HepG2 (cell line): ENCODE results near the gene NECTIN2. TPM values are rescaled to one million over a fixed set of nuclear protein-coding genes. Genes with fewer than 3 reads are reported as not detected.

Experiments used
- ATAC-seq: fragments of 200-7000 bp; cut with Tn5 transposase; 3 replicates; pipeline ENCODE4 v1.9.1; 2020; ENCODE audit warnings: mild to moderate bottlenecking, moderate library complexity
- BruUV-seq: library from RNA; stranded (reverse); fragments of 400-500 nt; replicated peaks from 2 replicates; lab custom pipeline; 2021; lab: Mats Ljungman, UMichigan
- CTCF ChIA-PET: fragments of 300-600 bp; formaldehyde crosslinking; extraction: SDS; loops from one replicate; lab custom pipeline; 2021; ENCODE audit warnings: low total read pairs, inconsistent platforms, low intra/inter-chr PET ratio; lab: Yijun Ruan, JAX
- POLR2A ChIA-PET: fragments of 350-600 bp; sonication (Branson Sonifier 250); formaldehyde crosslinking; loops from one replicate; lab custom pipeline; 2020; ENCODE audit warnings: antibody characterized with exemption, inconsistent platforms; lab: Yijun Ruan, JAX
- DNase-seq: peaks from one replicate; pipeline ENCODE4 v3.0.0-alpha.2; 2015; ENCODE audit warnings: low spot score
- FAIRE-seq: peaks from 3 replicates; lab custom pipeline; 2011; peaks lifted over from hg19 to GRCh38; lab: Jason Lieb, UNC
- H2AFZ ChIP-seq: one replicate; pipeline ENCODE4 v1.6.1; 2011; ENCODE audit warnings: low read length, inconsistent platforms
- H3K27ac ChIP-seq: fragments of 300-600 bp; 3 replicates; pipeline ENCODE4 v1.8.0; 2011; ENCODE audit warnings: mixed run types, mild to moderate bottlenecking, mixed read lengths, low read length, inconsistent platforms; ENCODE audit not compliant: insufficient read depth; ENCODE audit errors: extremely low read length
- H3K27me3 ChIP-seq, 2 experiments: fragments of 200-600 bp in 1 of 2; 2 replicates in 1 of 2; 3 replicates in 1 of 2; pipeline versions ENCODE4 v1.6.0 to v1.8.0; 2011; ENCODE audit warnings: low read length in 2 of 2, mild to moderate bottlenecking in 2 of 2, moderate library complexity in 2 of 2, inconsistent platforms in 1 of 2; ENCODE audit not compliant: insufficient read depth in 2 of 2, control insufficient read depth in 1 of 2
- H3K36me3 ChIP-seq, 2 experiments: fragments of 200-600 bp in 1 of 2; replicated peaks in 1 of 2; 2 replicates in 1 of 2; 3 replicates in 1 of 2; pipeline versions ENCODE4 v1.5.1 to v1.8.0; 2011; ENCODE audit warnings: low read length in 2 of 2, inconsistent platforms in 1 of 2; ENCODE audit not compliant: insufficient read depth in 2 of 2, control insufficient read depth in 1 of 2
- H3K4me1 ChIP-seq: 2 replicates; pipeline ENCODE4 v1.5.1; 2012; ENCODE audit warnings: low read length, inconsistent platforms; ENCODE audit not compliant: insufficient read depth
- H3K4me2 ChIP-seq: 2 replicates; pipeline ENCODE4 v1.6.0; 2011; ENCODE audit warnings: low read depth, low read length, inconsistent platforms
- H3K4me3 ChIP-seq, 3 experiments: fragments of 200-600 bp in 1 of 3; sonication (generic), shearing (Covaris generic) in 1 of 3; replicated peaks in 1 of 3; 2 replicates each; pipeline ENCODE4 v1.5.1; 2011 to 2016; ENCODE audit warnings: low read length in 3 of 3, inconsistent platforms in 2 of 3, low read depth in 2 of 3, mild to moderate bottlenecking in 2 of 3, control low read depth in 1 of 3, mixed read lengths in 1 of 3; ENCODE audit not compliant: insufficient read depth in 1 of 3
- H3K79me2 ChIP-seq: one replicate; pipeline ENCODE4 v1.6.1; 2011; ENCODE audit warnings: low read length, inconsistent platforms; ENCODE audit not compliant: insufficient read depth
- H3K9ac ChIP-seq: 2 replicates; pipeline ENCODE4 v1.6.0; 2011; ENCODE audit warnings: mild to moderate bottlenecking, low read depth, low read length, inconsistent platforms; ENCODE audit not compliant: insufficient read depth
- H3K9me3 ChIP-seq: 2 replicates; pipeline ENCODE4 v1.5.1; 2012; ENCODE audit warnings: mild to moderate bottlenecking, low read length
- H4K20me1 ChIP-seq: 2 replicates; pipeline ENCODE4 v1.6.0; 2011; ENCODE audit warnings: inconsistent platforms, mild to moderate bottlenecking, low read length, moderate library complexity; ENCODE audit not compliant: insufficient read depth
- DNMT3B ChIP-seq: conservative IDR thresholded peaks from 2 replicates; pipeline ENCODE4 v1.6.1; 2016; ENCODE audit warnings: missing biosample characterization, control low read depth
- HMGA1 ChIP-seq: sonication (generic); formaldehyde crosslinking; conservative IDR thresholded peaks from 2 replicates; pipeline ENCODE4 v1.4.0; 2020; ENCODE audit warnings: missing genetic modification reagents
- HNF4G ChIP-seq, 2 experiments: sonication (generic) in 1 of 2; formaldehyde crosslinking in 1 of 2; IDR thresholded peaks; 2 replicates each; pipeline versions ENCODE4 v1.4.0 to v1.6.1; 2011 to 2020; ENCODE audit warnings: borderline replicate concordance in 2 of 2, low read depth in 2 of 2, mild to moderate bottlenecking in 2 of 2, low read length in 1 of 2, missing genetic modification reagents in 1 of 2, moderate library complexity in 1 of 2
- JUND ChIP-seq: sonication (generic); formaldehyde crosslinking; IDR thresholded peaks from 2 replicates; pipeline ENCODE4 v1.8.0; 2022; ENCODE audit warnings: mild to moderate bottlenecking, missing genetic modification reagents
- MEIS1 ChIP-seq: sonication (generic); formaldehyde crosslinking; IDR thresholded peaks from 2 replicates; pipeline ENCODE4 v1.9.0; 2021; ENCODE audit warnings: mild to moderate bottlenecking, missing genetic modification reagents, moderate library complexity, borderline replicate concordance
- NFAT5 ChIP-seq: sonication (generic); formaldehyde crosslinking; IDR thresholded peaks from 2 replicates; pipeline ENCODE4 v1.4.0; 2020; ENCODE audit warnings: missing genetic modification reagents
- NFE2L1 ChIP-seq: sonication (generic); formaldehyde crosslinking; IDR thresholded peaks from 2 replicates; pipeline ENCODE4 v1.4.0; 2020; ENCODE audit warnings: missing genetic modification reagents, mild to moderate bottlenecking, borderline replicate concordance
- NFIB ChIP-seq: sonication (generic); formaldehyde crosslinking; IDR thresholded peaks from 2 replicates; pipeline ENCODE4 v1.9.0; 2021; ENCODE audit warnings: missing genetic modification reagents, mild to moderate bottlenecking, borderline replicate concordance
- NPAS2 ChIP-seq: sonication (generic); formaldehyde crosslinking; IDR thresholded peaks from 2 replicates; pipeline ENCODE4 v1.8.0; 2022; ENCODE audit warnings: mild to moderate bottlenecking, missing genetic modification reagents, borderline replicate concordance
- NR3C1 ChIP-seq: sonication (generic); formaldehyde crosslinking; IDR thresholded peaks from 2 replicates; pipeline ENCODE4 v1.4.0; 2020; ENCODE audit warnings: missing genetic modification reagents
- SNAI1 ChIP-seq: sonication (generic); formaldehyde crosslinking; IDR thresholded peaks from 2 replicates; pipeline ENCODE4 v1.5.0; 2020; ENCODE audit warnings: mild to moderate bottlenecking, missing genetic modification reagents, borderline replicate concordance
- TBL1XR1 ChIP-seq: fragments of 150-350 bp; IDR thresholded peaks from 2 replicates; pipeline ENCODE4 v1.6.1; 2014; ENCODE audit warnings: borderline replicate concordance, low read length; ENCODE audit not compliant: partially characterized antibody
- U2AF2 ChIP-seq: fragments of 200-400 bp; formaldehyde crosslinking; IDR thresholded peaks from 2 replicates; pipeline ENCODE4 v1.6.1; 2017; ENCODE audit warnings: low read depth, mild to moderate bottlenecking, low read length
- YY1 ChIP-seq: IDR thresholded peaks from 2 replicates; pipeline ENCODE4 v1.6.1; 2011; ENCODE audit warnings: low read length, low read depth, moderate library complexity, mild to moderate bottlenecking; ENCODE audit not compliant: insufficient read depth, insufficient replicate concordance
- ZBTB4 ChIP-seq: sonication (generic); formaldehyde crosslinking; IDR thresholded peaks from 2 replicates; pipeline ENCODE4 v1.4.0; 2020; ENCODE audit warnings: missing genetic modification reagents, mild to moderate bottlenecking, borderline replicate concordance
- ZNF382 ChIP-seq: sonication (generic); formaldehyde crosslinking; IDR thresholded peaks from 2 replicates; pipeline ENCODE4 v1.5.0; 2020; ENCODE audit warnings: missing genetic modification reagents, mild to moderate bottlenecking, borderline replicate concordance
- ZNF790 ChIP-seq: sonication (generic); formaldehyde crosslinking; IDR thresholded peaks from 2 replicates; pipeline ENCODE4 v1.8.0; 2022; ENCODE audit warnings: missing genetic modification reagents, mild to moderate bottlenecking, borderline replicate concordance
- WGBS: methylation state at CpG from one replicate; pipeline ENCODE4 v1.1.6; 2017; ENCODE audit warnings: low lambda C conversion rate; 5-methylcytosine and 5-hydroxymethylcytosine counted together
- in situ Hi-C: cut with HindIII; loops from 2 replicates; pipeline ENCODE4 v1.10.0; 2017; ENCODE audit warnings: low pct_unique_long_range_greater_than_20kb; ENCODE audit not compliant: extremely low pct_ligation_motif_present
- intact Hi-C: fragments of 100-400 bp; cut with micrococcal nuclease; formaldehyde crosslinking; loops from one replicate; pipeline ENCODE4 v1.10.0; 2022; ENCODE audit not compliant: unreplicated experiment
- polyA plus RNA-seq, 8 experiments: library from polyadenylated mRNA; depleted of rRNA in 3 of 8; stranded (reverse) in 7 of 8; unstranded in 1 of 8; fragments of >200 nt; fragmentation: Illumina TruSeq in 4 of 8; extraction: Trizol in 4 of 8; gene quantifications; 2 replicates each; pipeline versions ENCODE4 v1.2.1 to v1.2.3, GENCODE V29; 2011 to 2016; ENCODE audit warnings: low read depth in 4 of 8, missing spikeins in 1 of 8, mixed read lengths in 1 of 8; ENCODE audit not compliant: insufficient read depth in 1 of 8
- total RNA-seq, 5 experiments: library from RNA; depleted of rRNA; stranded (reverse); fragments of >200 nt; fragmentation: Illumina TruSeq; extraction: Trizol; gene quantifications; 2 replicates each; pipeline ENCODE4 v1.2.3, GENCODE V29; 2016; ENCODE audit warnings: low read depth in 1 of 5

The NECTIN2 gene
- total and polyA plus RNA-seq, 2 of the 13 experiments (the other 11 are each of a cell fraction or from before 2014, with no cell fraction given): 75.4 to 114 TPM

GRCh38 chr19:44839276-44839675, 6.8 kb upstream of the NECTIN2 start:
- DNase-seq (no peak), FAIRE-seq (no peak), ATAC-seq (peak; percentile 22; the same call in 1 of the 3 replicates)
- POLR2A ChIA-PET: no interaction called here
- H3K9ac ChIP-seq: no peak overlapping the region
- no peaks in the 10 kb centered on the region for H3K27me3 ChIP-seq
- no peaks in the 10 kb centered on the region for H3K79me2 ChIP-seq
- no peak overlapping the region for H3K27ac ChIP-seq
- no peaks in the 10 kb centered on the region for H3K9me3 ChIP-seq
- CTCF ChIA-PET: no interaction called here
- no peak overlapping the region for H3K4me3 ChIP-seq
- intact Hi-C loops: no loop called here
- H3K4me1 ChIP-seq: peaks cover 16% of the 10 kb centered on the region
- in situ Hi-C loops: no loop called here
- no TSS peak for BruUV-seq
- no peak overlapping the region for H2AFZ ChIP-seq
- H4K20me1 ChIP-seq: no peaks in the 10 kb centered on the region
- H3K4me2 ChIP-seq: peak overlapping the region; percentile 39; the same call in 1 of the 2 replicates
- 33% methylated on average over 1 of the region's 2 CpGs for WGBS
- no peaks in the 10 kb centered on the region for H3K36me3 ChIP-seq
- TF ChIP-seq DNMT3B (no peak), HNF4G (IDR thresholded peaks at IDR 0.05; ENCODE audit: borderline replicate concordance, low read depth, low read length) (no peak), HNF4G (CRISPR knock-in tag; IDR thresholded peaks at IDR 0.05; ENCODE audit: borderline replicate concordance, low read depth) (no peak), TBL1XR1 (no peak), MEIS1 (no peak), ZBTB4 (CRISPR knock-in tag) (no peak), YY1 (no peak), HMGA1 (CRISPR knock-in tag) (no peak), ZNF382 (CRISPR knock-in tag) (no peak), ZNF790 (no peak), NPAS2 (CRISPR knock-in tag) (no peak), SNAI1 (CRISPR knock-in tag) (no peak), NFAT5 (CRISPR knock-in tag) (no peak), U2AF2 (no peak), NR3C1 (CRISPR knock-in tag) (no peak), NFE2L1 (no peak), NFIB (CRISPR knock-in tag) (no peak), JUND (CRISPR knock-in tag) (no peak)
